ENCODE measurements around the gene SDF2L1.

GRCh38 chr22:21632237-21632895, 9.7 kb upstream of the SDF2L1 start, which contains the start of gene CCDC116:
- no peak for TF ChIP-seq POLR2A (IDR thresholded peaks at IDR 0.05)
- no peak for TF ChIP-seq CTCF (IDR thresholded peaks at IDR 0.05)
